G401.6 (cell line): ENCODE results near the gene GALNS.

Source experiments
- FAIRE-seq: peaks from 2 replicates; lab custom pipeline; 2012; peaks lifted over from hg19 to GRCh38; lab: Jason Lieb, UNC

Gene GALNS

GRCh38 chr16:88769617-88770460, 86.9 kb downstream of the GALNS start:
- FAIRE-seq: no peak

- no peak for FAIRE-seq
Measured at GRCh38 chr16:88768071-88768783, 88.5 kb downstream of the GALNS start.

- FAIRE-seq: no peak
Measured at GRCh38 chr16:88767546-88768070, 89.1 kb downstream of the GALNS start.

GRCh38 chr16:88766975-88767374, 89.8 kb downstream of the GALNS start:
- no peak for FAIRE-seq

GRCh38 chr16:88764913-88765349, 91.8 kb downstream of the GALNS start:
- FAIRE-seq: no peak

GRCh38 chr16:88764080-88764479, 92.7 kb downstream of the GALNS start:
- no peak for FAIRE-seq
